ENCODE results near the gene PDIA6.

DNA sequence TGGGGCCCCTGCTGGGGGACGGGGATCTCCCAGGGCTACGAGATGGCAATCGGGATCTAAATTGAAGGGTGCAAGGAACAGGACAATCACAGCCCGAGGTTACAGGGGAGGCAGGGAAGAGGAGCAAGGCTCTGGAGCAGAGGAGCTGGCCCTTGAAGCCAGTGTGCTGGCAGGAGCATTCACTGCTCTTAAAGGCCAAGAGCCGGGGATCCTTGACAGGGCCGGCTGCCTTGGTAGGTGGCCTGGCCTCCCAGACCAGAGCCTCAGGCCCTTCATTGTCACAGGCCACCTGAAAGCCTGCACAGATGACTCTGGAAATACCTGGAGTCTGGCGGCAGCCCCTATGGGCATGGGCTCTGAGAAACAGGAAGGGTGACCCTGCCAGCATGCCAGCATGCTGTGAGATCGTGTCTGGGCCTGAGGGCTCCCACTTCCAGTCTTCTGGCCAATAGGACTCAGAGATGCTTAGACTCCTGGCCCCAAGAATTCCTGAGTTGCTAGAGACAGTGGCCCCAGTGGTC is 38.7 kb downstream of the PDIA6 start:
- TF ChIP-seq MTA2 (IDR thresholded peaks at IDR 0.05; ENCODE audit: low read depth), result no peak
- TF ChIP-seq, protein P1, sequence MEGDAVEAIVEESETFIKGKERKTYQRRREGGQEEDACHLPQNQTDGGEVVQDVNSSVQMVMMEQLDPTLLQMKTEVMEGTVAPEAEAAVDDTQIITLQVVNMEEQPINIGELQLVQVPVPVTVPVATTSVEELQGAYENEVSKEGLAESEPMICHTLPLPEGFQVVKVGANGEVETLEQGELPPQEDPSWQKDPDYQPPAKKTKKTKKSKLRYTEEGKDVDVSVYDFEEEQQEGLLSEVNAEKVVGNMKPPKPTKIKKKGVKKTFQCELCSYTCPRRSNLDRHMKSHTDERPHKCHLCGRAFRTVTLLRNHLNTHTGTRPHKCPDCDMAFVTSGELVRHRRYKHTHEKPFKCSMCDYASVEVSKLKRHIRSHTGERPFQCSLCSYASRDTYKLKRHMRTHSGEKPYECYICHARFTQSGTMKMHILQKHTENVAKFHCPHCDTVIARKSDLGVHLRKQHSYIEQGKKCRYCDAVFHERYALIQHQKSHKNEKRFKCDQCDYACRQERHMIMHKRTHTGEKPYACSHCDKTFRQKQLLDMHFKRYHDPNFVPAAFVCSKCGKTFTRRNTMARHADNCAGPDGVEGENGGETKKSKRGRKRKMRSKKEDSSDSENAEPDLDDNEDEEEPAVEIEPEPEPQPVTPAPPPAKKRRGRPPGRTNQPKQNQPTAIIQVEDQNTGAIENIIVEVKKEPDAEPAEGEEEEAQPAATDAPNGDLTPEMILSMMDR (IDR thresholded peaks at IDR 0.05 in 2 of 3, conservative IDR thresholded peaks at IDR 0.05 in 1 of 3; ENCODE audit: control insufficient read depth in 2 of 3, extremely low read depth in 1 of 3, insufficient read depth in 1 of 3, low read depth in 3 of 3, low read length in 3 of 3), result no peak
- no peak for TF ChIP-seq TCF7 (IDR thresholded peaks at IDR 0.05; ENCODE audit: borderline replicate concordance)
- TF ChIP-seq, protein P2, sequence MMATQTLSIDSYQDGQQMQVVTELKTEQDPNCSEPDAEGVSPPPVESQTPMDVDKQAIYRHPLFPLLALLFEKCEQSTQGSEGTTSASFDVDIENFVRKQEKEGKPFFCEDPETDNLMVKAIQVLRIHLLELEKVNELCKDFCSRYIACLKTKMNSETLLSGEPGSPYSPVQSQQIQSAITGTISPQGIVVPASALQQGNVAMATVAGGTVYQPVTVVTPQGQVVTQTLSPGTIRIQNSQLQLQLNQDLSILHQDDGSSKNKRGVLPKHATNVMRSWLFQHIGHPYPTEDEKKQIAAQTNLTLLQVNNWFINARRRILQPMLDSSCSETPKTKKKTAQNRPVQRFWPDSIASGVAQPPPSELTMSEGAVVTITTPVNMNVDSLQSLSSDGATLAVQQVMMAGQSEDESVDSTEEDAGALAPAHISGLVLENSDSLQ (IDR thresholded peaks at IDR 0.05), result no peak
- no peak for TF ChIP-seq POLR2A (IDR thresholded peaks at IDR 0.05; ENCODE audit: low read depth, low read length)
- TF ChIP-seq NBN (IDR thresholded peaks at IDR 0.05), result no peak
- TF ChIP-seq YY1 (IDR thresholded peaks at IDR 0.05; ENCODE audit: low read depth, low read length), result no peak
- TF ChIP-seq SRF (IDR thresholded peaks at IDR 0.05; ENCODE audit: low read depth in 2 of 2, low read length in 2 of 2), result no peak
- no peak for TF ChIP-seq MYB (IDR thresholded peaks at IDR 0.05; ENCODE audit: borderline replicate concordance, low read depth, low read length)

All from GM12878 (cell line).